Islet precursor cell (in vitro differentiated cells): Measurements from ENCODE around the gene DTNB.
"Not testable (repeated sequence)": the region's sequence is repeated elsewhere in the genome, so short reads cannot be mapped to it uniquely, and the experiment has no call there.

ENCODE experiments used
- DNase-seq: peaks from one replicate; pipeline ENCODE4 v3.0.0-alpha.2; 2018

The DTNB gene

DNA sequence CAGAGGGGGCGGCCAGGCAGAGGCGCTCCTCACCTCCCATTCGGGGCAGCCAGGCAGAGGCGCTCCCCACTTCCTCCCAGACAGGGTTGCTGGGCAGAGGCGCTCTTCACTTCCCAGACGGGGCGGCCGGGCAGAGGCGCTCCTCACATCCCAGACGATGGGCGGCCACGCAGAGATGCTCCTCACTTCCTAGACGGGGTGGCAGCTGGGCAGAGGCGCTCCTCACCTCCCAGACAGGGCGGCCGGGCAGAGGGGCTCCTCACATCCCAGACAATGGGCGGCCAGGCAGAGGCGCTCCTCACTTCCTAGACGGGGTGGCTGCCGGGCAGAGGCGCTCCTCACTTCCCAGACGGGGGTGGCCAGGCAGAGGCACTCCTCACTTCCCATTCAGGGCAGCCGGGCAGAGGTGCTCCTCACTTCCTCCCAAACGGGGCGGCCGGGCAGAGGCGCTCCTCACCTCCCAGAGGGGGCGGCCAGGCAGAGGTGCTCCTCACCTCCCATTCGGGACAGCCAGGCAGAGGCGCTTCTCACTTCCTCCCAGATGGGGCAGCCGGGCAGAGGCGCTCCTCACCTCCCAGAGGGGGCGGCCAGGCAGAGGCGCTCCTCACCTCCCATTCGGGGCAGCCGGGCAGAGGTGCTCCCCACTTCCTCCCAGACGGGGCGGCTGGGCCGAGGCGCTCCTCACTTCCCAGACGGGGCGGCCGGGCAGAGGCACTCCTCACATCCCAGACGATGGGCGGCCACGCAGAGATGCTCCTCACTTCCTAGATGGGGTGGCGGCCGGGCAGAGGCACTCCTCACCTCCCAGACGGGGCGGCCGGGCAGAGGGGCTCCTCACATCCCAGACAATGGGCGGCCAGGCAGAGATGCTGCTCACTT, 137.7 kb downstream of the DTNB start:
- not testable (repeated sequence) for DNase-seq

DNA sequence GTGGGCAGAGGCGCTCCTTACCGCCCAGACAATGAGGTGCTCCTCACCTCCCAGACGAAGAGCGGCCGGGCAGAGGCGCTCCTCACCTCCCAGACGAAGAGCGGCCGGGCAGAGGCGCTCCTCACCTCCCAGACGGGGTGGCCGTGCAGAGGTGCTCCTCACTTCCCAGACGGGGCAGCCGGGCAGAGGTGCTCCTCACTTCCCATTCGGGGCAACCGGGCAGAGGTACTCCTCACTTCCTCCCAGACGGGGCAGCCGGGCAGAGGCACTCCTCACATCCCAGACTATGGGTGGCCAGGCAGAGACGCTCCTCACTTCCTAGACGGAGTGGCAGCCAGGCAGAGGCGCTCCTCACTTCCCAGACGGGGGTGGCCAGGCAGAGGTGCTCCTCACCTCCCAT, 138.4 kb downstream of the DTNB start:
- not testable (repeated sequence) for DNase-seq

DNA sequence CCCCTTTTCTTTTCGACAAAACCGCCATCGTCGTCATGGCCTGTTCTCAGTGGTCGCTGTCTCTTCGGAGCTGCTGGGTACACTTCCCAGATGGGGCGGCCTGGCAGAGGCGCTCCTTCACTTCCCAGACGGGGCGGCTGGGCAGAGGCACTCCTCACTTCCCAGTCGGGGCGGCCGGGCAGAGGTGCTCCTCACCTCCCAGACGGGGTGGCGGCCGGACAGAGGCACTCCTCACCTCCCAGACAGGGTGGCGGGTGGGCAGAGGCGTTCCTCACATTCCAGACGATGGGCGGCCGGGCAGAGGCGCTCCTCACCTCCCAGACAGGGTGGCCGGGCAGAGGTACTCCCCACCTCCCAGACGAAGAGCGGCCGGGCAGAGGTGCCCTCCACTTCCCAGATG, 138.9 kb downstream of the DTNB start:
- no peak for DNase-seq

DNA sequence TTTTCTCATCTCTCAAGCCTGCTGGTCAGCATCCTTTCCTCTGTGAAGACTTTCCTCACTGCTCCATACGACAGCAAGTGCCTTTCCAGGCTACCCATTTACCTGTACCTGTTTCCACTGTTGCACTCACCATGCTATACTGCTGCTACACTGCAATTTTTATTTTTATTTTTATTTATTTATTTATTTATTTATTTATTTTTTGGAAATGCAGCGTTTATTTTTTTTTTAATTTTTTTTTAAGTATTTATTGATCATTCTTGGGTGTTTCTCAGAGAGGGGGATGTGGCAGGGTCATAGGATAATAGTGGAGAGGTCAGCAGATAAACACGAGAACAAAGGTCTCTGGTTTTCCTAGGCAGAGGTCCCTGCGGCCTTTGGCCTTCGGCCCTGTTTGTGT, 139.6 kb downstream of the DTNB start:
- not testable (repeated sequence) for DNase-seq

DNA sequence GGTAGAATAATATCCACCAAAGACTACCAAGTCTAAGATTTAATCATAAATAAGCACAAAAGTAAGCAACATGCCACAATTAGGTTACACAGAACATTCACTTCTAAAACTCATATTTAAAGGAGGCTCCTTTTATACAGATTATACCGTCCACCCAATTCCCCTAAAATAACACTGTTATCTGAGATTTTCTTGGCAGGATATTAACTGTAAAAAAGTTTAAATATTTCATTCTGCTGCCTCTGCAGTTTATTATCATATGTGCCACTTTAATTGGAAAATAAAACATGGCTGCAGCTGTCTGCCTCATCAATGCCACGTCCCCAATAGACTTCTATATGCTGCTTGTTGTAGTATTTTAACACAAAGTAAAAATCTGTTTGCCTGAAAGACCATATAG, 140.9 kb downstream of the DTNB start:
- no peak for DNase-seq

GRCh38 chr2:25529034-25529433, 144.3 kb downstream of the DTNB start:
- DNase-seq: no peak

DNA sequence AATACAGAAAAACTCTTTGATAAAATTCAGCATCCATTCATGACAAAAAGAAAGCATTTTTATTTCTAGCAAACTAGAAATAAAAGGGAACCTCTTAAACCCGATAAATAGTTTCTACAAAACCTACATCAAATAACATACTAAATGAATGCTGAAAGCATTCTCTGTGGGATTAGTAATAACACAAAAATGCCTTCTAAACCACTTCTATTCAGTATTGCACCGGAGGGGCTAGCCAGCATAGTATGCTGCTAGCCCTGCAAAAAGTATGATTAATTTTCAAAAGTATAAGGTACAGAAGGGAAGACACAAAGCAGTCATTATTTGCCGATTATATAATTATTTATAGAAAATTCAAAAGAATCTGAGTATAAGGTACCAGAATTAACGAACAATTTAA, 145.2 kb downstream of the DTNB start:
- no peak for DNase-seq

GRCh38 chr2:25524507-25524906, 148.9 kb downstream of the DTNB start:
- DNase-seq: no peak

GRCh38 chr2:25523060-25523459, 150.3 kb downstream of the DTNB start:
- no peak for DNase-seq

GRCh38 chr2:25521665-25522387, 151.6 kb downstream of the DTNB start:
- DNase-seq: no peak

GRCh38 chr2:25521126-25521525, 152.3 kb downstream of the DTNB start:
- DNase-seq: no peak

DNA sequence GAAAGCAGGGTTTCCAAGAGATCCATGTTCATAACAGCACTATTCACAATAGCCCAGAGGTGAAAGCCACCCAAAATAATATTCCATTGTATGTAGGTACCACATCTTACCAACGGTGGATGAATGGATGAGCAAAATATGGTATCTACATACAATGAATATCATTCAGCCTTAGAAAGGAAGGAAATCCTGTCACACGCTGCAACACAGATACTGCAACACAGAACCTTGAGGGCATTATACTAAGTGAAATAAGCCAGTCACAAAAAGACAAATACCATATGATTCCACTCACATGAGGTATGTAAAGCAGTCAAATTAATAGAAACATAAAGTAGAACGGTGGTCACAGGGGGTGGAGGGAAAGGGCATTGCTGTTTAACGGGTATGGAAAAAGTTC, 155.7 kb downstream of the DTNB start:
- no peak for DNase-seq

DNA sequence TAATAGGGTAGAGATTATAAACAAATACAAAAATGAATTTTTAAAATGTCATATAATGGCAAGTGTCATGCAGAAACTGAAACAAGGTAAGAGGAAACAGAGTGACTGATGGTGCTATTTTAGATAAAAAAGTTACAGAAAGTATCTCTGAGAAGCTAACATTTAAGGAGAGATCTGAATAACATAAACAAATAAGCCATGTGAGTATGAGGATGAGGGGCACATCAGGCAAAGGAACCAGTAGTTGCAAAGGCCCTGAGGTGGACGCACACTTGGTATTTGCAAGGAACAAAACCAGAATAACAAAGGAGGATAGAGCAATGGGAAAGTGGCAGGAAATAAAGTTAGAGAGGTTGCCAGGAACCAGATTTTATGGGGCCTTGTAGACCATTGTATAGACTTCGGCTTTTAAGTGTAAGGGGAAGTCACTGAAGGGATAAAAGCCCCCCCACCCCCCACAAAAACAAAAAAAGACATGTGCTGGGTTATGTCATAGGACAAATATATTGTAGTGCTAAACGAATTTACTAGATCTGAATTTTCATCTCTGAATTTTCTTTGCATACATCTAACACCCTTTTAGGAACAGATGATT, 159.2 kb downstream of the DTNB start:
- no peak for DNase-seq

GRCh38 chr2:25512707-25513106, 160.7 kb downstream of the DTNB start:
- DNase-seq: peak; percentile 61

DNA sequence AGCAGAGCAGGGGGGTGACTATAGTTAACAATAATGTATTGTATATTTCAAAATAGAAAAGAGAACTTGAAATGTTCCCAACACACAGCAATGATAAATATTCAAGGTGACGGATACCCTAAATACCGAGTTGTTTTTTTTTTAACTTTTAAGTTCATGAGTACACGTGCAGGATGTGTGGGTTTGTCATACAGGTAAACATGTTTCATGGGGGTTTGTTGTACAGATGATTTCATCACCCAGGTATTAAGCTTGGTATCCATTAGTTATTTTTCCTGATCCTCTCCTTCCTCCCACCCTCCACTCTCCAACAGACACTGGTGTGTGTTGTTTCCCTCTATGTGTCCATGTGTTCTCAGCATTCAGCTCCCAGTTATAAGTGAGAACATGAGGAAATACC, 167.2 kb downstream of the DTNB start:
- DNase-seq: no peak

GRCh38 chr2:25505622-25506021, 167.8 kb downstream of the DTNB start:
- DNase-seq: no peak

DNA sequence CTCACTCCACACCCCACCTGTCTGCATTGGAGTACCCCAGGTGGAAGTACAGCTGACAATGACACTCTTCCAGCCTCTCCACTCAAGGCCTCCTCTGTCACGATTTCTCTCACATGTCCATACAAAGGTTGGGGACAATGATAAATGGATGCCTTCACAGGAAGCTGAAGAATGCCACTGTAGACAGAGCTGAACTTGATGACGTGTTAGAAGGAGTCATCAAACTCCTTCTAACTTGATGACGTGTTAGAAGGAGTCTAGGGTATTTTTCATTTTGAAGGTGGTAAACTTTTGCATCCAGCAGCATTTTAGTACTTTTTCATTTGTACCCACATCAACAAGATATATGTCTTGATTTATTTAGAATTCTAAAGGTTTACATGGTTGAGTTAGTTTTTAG, 168.2 kb downstream of the DTNB start:
- DNase-seq: no peak

GRCh38 chr2:25504266-25504665, 169.1 kb downstream of the DTNB start:
- DNase-seq: no peak

DNA sequence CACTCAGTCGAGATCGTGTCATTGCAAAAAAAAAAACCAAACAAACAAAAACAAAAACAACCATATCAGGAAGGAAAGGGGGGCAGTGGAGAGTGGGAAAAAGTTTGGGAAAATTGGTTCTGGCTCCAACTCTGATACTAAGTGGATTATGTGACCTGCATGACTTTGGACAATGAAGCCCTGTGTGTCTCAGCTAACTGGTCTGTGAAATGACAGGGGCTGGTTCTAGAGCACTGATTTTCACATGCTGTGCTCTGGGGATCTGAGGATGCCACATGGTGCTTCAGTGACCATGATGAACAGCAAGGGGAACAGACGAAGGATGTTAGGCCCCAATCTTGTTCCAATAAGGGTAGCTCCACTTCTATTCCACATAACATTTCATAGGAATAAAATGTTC, 174.2 kb downstream of the DTNB start:
- no peak for DNase-seq

GRCh38 chr2:25497918-25498407, 175.4 kb downstream of the DTNB start:
- no peak for DNase-seq

GRCh38 chr2:25497229-25497917, 176.0 kb downstream of the DTNB start:
- no peak for DNase-seq

- DNase-seq: peak; percentile 68
These were observed 178.8 kb downstream of the DTNB start for GRCh38 chr2:25494616-25495015.

DNA sequence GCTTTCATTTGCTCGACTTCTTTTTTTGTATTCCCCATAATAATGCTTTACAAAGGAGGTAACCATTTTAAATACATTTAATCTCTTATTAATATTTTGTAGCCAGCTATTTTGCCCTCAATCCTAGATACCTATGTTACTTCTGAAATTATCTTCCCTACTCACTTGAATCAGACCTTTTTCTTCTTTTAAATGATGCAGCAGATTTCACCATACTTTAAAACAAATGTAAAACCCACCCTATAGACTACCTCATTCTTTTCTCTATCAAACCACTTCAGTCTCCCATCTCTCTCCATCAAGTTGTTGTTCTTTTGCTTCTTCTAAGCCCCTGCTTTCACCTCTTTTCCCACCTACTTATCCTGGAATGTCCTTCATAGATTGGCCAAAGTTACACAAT, 180.2 kb downstream of the DTNB start:
- DNase-seq: no peak
